Natural killer cell treated with Interleukin-12 subunit alpha and Interleukin-12 subunit beta and Interleukin-15 and Interleukin-18, amount 100 ng/mL, for 72 hours (primary cell): ENCODE data around the gene GNL3. TPM values are rescaled to one million over a fixed set of nuclear protein-coding genes. Genes with fewer than 3 reads are reported as not detected.
"Not testable (repeated sequence)": the region's sequence is repeated elsewhere in the genome, so short reads cannot be mapped to it uniquely, and the experiment has no call there.

Source experiments
- ATAC-seq, 2 donors: fragments of 150-1000 bp; cut with Tn5 transposase in 1 of 2; sonication (Bioruptor Pico), chemical (Tn5 transposase) in 1 of 2; 2 replicates each; pipeline ENCODE4 v1.10.0; 2021
- DNase-seq: peaks from one replicate; pipeline ENCODE4 v3.0.0; 2022; ENCODE audit warnings: low spot score
- H3K27ac Mint-ChIP-seq, 2 donors: 1 replicate in 1 of 2; 2 replicates in 1 of 2; pipeline ENCODE4 v1.8.0; 2022; ENCODE audit warnings: mixed read lengths in 2 of 2, mild to moderate bottlenecking in 1 of 2, moderate library complexity in 1 of 2
- H3K27me3 Mint-ChIP-seq, 2 donors: 1 replicate in 1 of 2; 2 replicates in 1 of 2; pipeline ENCODE4 v1.8.0; 2022; ENCODE audit warnings: mixed read lengths in 2 of 2
- H3K36me3 Mint-ChIP-seq: one replicate; pipeline ENCODE4 v1.8.0; 2022; ENCODE audit warnings: mixed read lengths
- H3K4me1 Mint-ChIP-seq, 2 donors: 1 replicate in 1 of 2; 2 replicates in 1 of 2; pipeline ENCODE4 v1.8.0; 2022; ENCODE audit warnings: low read depth in 2 of 2, mixed read lengths in 2 of 2, mild to moderate bottlenecking in 1 of 2
- H3K4me3 Mint-ChIP-seq: one replicate; pipeline ENCODE4 v1.8.0; 2022; ENCODE audit warnings: mixed read lengths
- H3K9me3 Mint-ChIP-seq: 2 replicates; pipeline ENCODE4 v1.8.0; 2022; ENCODE audit warnings: mixed read lengths
- total RNA-seq, 2 donors: library from RNA; stranded (reverse); gene quantifications; one replicate each; pipeline ENCODE4 v1.2.3, GENCODE V29; 2022

The GNL3 gene
- total RNA-seq, 2 donors from 2014 or later, result 153 to 225 TPM

DNA sequence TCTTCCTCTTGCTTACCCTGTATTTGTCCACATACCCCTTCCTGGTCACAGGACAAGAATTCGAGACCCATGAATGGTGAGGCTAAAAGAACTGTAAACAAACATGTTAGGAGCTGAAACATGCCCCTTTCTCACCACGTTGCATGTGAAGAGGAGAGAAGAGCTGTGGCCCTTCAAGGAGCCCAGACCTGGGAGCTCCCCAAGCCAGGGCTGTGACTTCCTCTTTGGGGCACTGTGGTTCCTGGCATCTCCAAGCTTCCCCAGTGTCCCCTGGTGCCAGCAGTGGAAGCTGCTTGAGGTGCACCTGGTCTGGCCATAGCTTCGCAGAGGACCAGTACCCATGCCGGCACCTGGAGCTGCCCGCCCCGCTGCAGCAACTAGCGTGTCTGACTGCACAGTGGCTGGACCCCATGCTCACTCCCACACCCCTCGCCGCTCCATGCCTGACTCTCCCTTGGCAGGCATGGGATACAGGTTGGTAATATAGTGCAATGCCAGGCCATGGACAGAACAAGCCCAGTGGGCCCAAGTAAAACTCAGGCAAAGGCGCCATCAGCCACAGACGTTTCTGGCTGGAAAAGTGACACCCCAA, 30.0 kb downstream of the GNL3 start:
- H3K9me3 Mint-ChIP-seq, result peaks cover 3% of the 10 kb centered on the region
- peaks cover 7 to 14% of the 10 kb centered on the region in 2 donors for H3K4me1 Mint-ChIP-seq
- H3K27ac Mint-ChIP-seq, result no peak overlapping the region
- H3K4me3 Mint-ChIP-seq, result no peak overlapping the region
- no peaks in the 10 kb centered on the region for H3K36me3 Mint-ChIP-seq
- H3K27me3 Mint-ChIP-seq, result no peaks in the 10 kb centered on the region
- DNase-seq (no peak), ATAC-seq (no peak)

DNA sequence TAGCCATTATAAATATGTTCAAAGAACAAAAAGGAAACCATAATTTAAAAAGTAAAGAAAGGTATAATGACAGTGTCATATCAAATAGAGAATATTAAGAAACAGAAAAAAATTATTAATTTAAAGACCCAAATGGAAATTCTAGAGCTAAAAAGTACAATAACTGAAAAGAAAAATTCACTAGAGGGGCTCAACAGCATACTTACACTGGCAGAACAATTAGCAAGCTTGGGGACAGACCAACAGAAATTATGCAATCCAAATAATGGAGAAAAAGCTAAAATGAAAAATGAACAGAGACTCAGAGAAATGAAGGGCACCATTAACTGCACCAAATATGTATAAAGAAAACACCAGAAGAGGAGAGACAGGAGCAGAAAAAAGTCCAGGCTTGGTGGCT, 33.8 kb downstream of the GNL3 start:
- no peaks in the 10 kb centered on the region for H3K36me3 Mint-ChIP-seq
- peak overlapping the region; percentile 43 to 86 for H3K27ac Mint-ChIP-seq

DNA sequence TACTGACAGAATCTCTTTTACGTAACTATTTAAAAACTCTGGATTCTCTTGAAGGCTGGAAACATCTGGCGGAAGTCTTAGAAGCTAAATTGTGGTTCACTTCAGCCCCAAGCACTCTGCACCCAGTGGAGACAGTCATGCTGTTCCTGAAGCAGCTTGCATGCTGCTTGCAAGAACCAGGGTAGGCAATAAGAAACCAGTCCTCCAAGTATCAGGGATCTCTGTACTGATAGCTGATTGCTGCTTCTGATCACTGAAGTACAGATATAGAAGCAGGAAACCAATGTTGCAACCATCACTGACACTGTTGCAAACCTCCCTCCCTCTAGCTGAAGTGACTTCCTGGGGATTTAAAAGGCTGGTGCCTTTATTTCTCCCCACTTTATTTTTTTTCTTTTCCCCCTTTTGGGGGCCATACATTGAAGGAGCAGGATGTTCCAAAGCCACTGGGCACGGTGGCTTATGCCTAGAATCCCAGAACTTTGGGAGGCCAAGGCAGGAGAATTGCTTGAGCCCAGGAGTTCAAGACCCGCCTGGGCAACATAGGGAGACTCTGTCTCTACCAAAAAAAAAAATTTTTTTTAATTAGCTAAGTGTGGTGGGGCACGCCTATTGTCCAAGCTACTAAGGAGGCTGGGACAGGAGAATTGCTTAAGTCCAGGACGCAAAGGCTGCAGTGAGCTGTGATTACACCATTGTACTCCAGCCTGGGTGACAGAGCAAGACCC, 35.3 kb downstream of the GNL3 start:
- DNase-seq (no peak), ATAC-seq (peak; percentile 78 to 84)
- Mint-ChIP-seq H3K27ac (peak overlapping the region; percentile 43 to 86), H3K27me3 (no peaks in the 10 kb centered on the region), H3K4me3 (peak overlapping the region; percentile 47), H3K36me3 (no peaks in the 10 kb centered on the region), H3K9me3 (peaks cover 3% of the 10 kb centered on the region), H3K4me1 (peaks cover 10 to 18% of the 10 kb centered on the region in 2 donors)

More for the DNA sequence above, 33.8 kb downstream of the GNL3 start:
- no peak overlapping the region for H3K4me3 Mint-ChIP-seq
- ATAC-seq (no peak), DNase-seq (no peak)
- H3K9me3 Mint-ChIP-seq, result peaks cover 3% of the 10 kb centered on the region
- H3K27me3 Mint-ChIP-seq, result no peaks in the 10 kb centered on the region
- H3K4me1 Mint-ChIP-seq, result peaks cover 10 to 18% of the 10 kb centered on the region in 2 donors

DNA sequence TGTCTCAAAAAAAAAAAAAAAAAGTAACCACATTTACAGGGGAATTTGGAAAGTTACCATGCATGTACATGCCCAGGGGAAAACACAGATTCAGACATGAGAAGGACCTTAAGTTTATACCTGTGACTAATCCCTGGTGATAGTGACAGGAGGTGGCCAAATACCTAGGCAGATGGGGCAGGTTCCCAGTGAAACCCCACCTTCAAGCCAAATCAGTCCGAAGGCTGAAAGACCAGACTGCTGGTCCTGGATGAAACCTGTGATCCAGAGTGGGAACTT, 35.8 kb downstream of the GNL3 start:
- Mint-ChIP-seq H3K36me3 (no peaks in the 10 kb centered on the region), H3K27ac (peak overlapping the region; percentile 43 to 86), H3K4me1 (peaks cover 10 to 18% of the 10 kb centered on the region in 2 donors), H3K4me3 (no peak overlapping the region), H3K27me3 (no peaks in the 10 kb centered on the region), H3K9me3 (peaks cover 3% of the 10 kb centered on the region)
- DNase-seq, result no peak
- ATAC-seq, result peak in 1 of 2 donors; percentile 11

DNA sequence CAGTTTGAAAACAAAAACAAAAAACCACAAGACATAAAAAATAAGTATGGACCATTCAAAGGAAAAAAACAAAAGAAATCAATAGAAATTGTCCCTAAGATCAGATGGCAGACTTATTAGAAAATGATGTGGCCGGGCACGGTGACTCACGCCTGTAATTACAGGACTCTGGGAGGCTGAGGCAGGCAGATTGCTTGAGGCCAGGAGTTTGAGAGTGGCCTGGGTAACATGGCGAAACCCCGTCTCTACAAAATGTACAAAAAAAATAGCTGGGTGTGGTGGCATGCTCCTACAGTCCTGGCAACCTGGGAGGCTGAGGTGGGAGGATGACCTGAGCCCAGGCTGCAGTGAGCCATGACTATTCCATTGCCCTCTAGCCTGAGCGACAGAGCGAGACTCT, 36.7 kb downstream of the GNL3 start:
- Mint-ChIP-seq H3K4me1 (peaks cover 10 to 18% of the 10 kb centered on the region in 2 donors), H3K27ac (peak overlapping the region in 1 of 2 donors; percentile 43), H3K36me3 (no peaks in the 10 kb centered on the region), H3K27me3 (no peaks in the 10 kb centered on the region), H3K4me3 (no peak overlapping the region), H3K9me3 (peaks cover 3% of the 10 kb centered on the region)
- DNase-seq, result no peak
- no peak for ATAC-seq

DNA sequence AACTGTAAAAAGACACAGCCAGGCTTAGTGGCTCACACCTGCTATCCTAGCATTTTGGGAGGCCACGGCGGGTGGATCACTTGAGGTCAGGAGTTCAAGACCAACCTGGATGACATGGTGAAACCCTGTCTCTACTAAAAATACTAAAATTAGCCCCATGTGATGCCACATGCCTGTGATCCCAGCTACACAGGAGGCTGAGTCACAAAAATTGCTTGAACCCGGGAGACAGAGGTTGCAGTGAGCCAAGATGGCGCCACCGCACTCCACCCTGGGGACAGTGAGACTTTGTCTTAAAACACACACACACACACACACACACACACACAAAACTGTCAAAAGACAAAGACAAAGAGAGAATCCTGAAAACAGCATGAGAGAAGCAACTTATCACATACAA, 38.1 kb downstream of the GNL3 start:
- Mint-ChIP-seq H3K27ac (no peak overlapping the region), H3K36me3 (peaks cover 3% of the 10 kb centered on the region), H3K4me1 (peaks cover 10 to 18% of the 10 kb centered on the region in 2 donors), H3K27me3 (no peaks in the 10 kb centered on the region), H3K9me3 (peaks cover 4% of the 10 kb centered on the region), H3K4me3 (no peak overlapping the region)
- ATAC-seq (no peak), DNase-seq (no peak)

DNA sequence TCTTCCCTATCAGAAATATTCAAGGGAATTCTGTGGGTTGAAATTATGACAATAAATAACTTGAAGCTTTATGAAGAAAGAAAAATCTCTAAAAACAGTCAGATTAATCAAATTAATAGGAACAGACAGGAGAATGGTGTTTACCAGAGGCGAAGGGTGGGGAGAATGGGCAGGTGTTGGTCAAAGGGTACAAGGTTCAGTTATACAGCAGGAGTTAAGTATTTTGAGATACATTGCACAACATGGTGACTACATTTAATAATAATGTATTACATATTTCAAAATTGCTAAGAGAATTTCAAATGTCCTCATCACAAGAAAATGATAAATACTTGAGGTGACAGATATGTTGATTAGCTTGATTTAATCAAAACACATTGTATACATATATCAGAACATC, 38.7 kb downstream of the GNL3 start:
- Mint-ChIP-seq H3K27me3 (no peaks in the 10 kb centered on the region), H3K4me1 (peaks cover 10 to 18% of the 10 kb centered on the region in 2 donors), H3K27ac (no peak overlapping the region), H3K4me3 (no peak overlapping the region), H3K36me3 (peaks cover 7% of the 10 kb centered on the region), H3K9me3 (peaks cover 6% of the 10 kb centered on the region)
- DNase-seq, result no peak
- no peak for ATAC-seq

DNA sequence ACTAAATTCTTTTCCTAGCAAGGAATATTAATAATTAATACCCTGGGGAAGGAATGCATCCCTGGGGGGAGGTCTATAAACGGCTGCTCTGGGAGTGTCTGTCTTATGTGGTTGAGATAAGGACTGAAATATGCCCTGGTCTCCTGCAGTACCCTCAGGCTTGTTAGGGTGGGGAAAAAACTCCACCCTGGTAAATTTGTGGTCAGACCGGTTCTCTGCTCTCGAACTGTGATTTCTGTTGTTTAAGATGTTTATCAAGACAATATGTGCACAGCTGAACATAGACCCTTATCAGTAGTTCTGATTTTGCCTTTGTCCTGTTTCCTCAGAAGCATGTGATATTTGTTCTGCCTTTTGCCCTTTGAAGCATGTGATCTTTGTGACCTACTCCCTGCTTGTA, 42.9 kb downstream of the GNL3 start:
- H3K36me3 Mint-ChIP-seq, result peaks cover 43% of the 10 kb centered on the region
- not testable (repeated sequence) for H3K4me1 Mint-ChIP-seq, H3K4me3 Mint-ChIP-seq, DNase-seq, H3K27me3 Mint-ChIP-seq, H3K9me3 Mint-ChIP-seq, H3K27ac Mint-ChIP-seq, ATAC-seq

DNA sequence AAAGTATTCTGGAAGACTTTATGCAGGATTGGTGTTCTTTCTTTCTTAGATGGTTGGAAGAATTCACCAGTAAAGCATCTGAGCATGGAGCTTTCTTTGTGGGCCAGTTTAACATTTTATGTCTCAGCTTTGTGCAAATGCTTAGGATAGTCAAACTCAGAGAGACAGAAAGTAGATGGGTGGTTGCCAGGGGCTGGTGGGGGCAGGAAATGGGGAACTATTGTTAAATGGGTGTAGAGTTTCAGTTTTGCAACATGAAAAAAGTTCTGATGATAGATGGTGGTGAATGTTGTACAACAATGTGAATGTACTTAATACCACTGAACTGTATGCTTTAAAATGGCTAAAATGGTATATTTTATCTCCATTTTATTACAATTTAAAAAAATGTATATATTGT, 44.8 kb downstream of the GNL3 start:
- Mint-ChIP-seq H3K9me3 (peaks cover 3% of the 10 kb centered on the region), H3K27me3 (no peaks in the 10 kb centered on the region), H3K36me3 (peaks cover 47% of the 10 kb centered on the region), H3K27ac (peak overlapping the region in 1 of 2 donors; percentile 13), H3K4me1 (peaks cover 8 to 9% of the 10 kb centered on the region in 2 donors), H3K4me3 (no peak overlapping the region)
- ATAC-seq, result no peak
- no peak for DNase-seq

DNA sequence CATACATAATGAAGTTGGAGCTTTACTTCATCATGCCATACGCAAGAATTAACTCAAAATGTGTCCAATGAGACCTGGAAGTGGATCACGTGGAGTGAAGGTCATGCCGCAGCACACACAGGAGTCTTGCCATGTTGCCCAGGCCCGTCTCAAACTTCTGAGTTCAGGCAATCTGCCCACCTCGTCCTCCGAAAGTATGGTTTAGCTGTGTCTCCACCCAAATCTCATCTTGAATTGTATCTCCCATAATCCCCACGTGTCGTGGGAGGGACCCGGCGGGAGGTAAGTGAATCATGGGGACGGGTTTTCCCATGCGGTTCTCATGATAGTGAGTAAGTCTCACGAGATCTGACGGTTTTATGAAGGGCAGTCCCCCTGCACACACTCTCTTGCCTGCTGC, 45.8 kb downstream of the GNL3 start:
- Mint-ChIP-seq H3K4me3 (no peak overlapping the region), H3K27ac (no peak overlapping the region), H3K9me3 (peaks cover 3% of the 10 kb centered on the region), H3K36me3 (peaks cover 50% of the 10 kb centered on the region), H3K4me1 (peaks cover 8 to 9% of the 10 kb centered on the region in 2 donors), H3K27me3 (no peaks in the 10 kb centered on the region)
- no peak for DNase-seq
- ATAC-seq, result no peak

DNA sequence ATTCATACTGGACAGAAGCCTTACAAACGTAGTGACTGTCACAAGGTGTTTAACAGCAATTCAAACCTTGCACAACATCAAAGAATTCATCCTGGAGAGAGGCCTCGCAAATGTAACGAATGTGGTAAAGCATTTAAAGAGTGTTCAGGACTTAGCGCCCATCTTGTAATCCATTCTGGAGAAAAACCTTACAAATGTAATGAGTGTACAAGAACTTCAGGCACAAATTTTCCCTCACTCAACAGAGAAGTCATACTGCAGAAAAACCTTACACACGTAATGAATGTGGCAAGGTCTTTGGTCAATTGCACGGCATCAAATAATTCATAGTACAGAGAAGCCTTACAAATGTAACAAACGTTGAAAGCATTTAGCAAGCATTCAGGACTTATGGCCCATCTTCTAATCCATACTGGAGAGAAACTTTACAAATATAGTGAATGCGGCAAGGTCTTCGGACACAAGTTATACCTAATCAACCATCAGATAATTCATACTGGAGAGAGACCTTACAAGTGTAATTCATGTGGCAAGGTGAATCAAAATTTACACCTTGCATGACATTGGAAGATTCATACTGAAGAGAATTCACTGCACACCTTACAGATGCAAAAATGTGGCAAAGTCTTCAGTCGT, 47.5 kb downstream of the GNL3 start:
- H3K4me3 Mint-ChIP-seq, result no peak overlapping the region
- ATAC-seq, result no peak
- peaks cover 8 to 9% of the 10 kb centered on the region in 2 donors for H3K4me1 Mint-ChIP-seq
- H3K27me3 Mint-ChIP-seq, result no peaks in the 10 kb centered on the region
- H3K9me3 Mint-ChIP-seq, result peaks cover 3% of the 10 kb centered on the region
- no peak for DNase-seq
- no peak overlapping the region for H3K27ac Mint-ChIP-seq
- peaks cover 50% of the 10 kb centered on the region for H3K36me3 Mint-ChIP-seq

DNA sequence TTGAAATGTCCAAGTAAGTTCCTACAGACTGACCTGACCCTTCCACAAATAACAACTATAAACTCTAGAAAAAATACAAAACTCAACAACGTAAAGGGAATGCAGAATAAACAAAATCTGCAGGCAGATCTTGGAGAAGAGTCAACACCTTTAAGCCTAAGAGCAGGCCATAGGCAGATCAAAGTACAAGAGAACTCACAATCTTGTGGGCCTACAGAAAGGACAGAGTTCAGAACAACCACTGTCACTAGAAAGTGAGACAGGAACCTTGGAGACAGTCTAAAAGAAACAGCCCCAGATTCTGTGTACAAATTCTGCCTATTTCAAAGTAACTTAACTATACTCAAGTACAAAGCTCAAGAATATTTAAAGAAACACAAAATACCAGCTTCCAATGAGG, 53.9 kb downstream of the GNL3 start:
- Mint-ChIP-seq H3K4me3 (no peak overlapping the region), H3K36me3 (peaks cover 11% of the 10 kb centered on the region), H3K27ac (no peak overlapping the region), H3K4me1 (no peaks in the 10 kb centered on the region), H3K9me3 (no peaks in the 10 kb centered on the region), H3K27me3 (no peaks in the 10 kb centered on the region)
- DNase-seq (no peak), ATAC-seq (no peak)

DNA sequence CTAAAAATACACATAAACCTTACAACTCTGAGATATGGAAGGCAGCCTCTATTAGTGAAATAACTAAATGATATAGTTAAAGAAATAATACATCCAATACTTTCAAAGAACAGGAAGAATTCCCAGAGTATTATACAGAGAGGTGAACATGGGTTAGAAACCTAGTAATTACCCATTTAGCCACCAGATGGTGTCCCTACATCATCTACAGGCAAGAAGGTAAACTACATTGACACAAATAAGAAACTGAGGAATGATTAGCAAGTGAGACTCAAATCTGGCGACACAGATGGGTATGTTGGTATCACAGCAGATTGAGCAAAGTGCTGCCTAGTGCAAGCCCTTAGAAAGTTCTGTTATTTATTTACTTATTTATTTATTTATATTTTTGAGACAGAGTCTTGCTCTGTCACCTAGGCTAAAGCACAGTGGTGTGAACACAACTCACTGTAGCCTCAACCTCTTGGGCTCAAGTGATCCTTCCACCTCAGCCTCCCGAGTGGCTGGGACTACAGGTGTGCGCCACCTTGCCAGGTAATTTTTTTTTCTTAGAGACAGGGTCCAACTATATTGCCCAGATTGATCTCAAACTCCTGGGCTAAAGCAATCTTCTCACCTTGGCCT, 56.7 kb downstream of the GNL3 start:
- no peaks in the 10 kb centered on the region for H3K27me3 Mint-ChIP-seq
- H3K9me3 Mint-ChIP-seq, result no peaks in the 10 kb centered on the region
- peaks cover 12% of the 10 kb centered on the region for H3K36me3 Mint-ChIP-seq
- no peak for ATAC-seq
- no peak overlapping the region for H3K4me3 Mint-ChIP-seq
- no peaks in the 10 kb centered on the region for H3K4me1 Mint-ChIP-seq
- no peak overlapping the region for H3K27ac Mint-ChIP-seq
- DNase-seq, result no peak

DNA sequence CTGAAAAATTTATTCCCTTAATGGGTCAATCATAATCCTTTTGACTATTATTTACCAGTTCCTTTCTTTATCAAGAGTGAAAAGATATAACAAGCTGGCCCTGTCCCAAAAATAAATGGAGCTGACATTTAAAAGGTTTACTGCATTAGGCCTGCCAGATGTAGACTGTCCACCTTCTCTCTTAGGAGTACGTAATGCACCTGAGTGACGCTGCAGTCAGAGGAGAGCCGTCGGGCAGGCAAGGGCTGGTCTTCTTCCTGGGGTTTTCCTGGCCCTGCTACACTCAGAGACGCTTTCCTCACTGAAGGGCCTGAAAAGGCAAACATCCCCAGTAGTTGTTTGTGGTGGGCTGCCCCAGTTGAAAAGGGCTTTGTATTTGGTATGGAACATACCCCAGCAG, 57.3 kb downstream of the GNL3 start:
- H3K27ac Mint-ChIP-seq, result no peak overlapping the region
- no peak for ATAC-seq
- no peaks in the 10 kb centered on the region for H3K9me3 Mint-ChIP-seq
- no peak overlapping the region for H3K4me3 Mint-ChIP-seq
- no peaks in the 10 kb centered on the region for H3K4me1 Mint-ChIP-seq
- DNase-seq, result no peak
- peaks cover 12% of the 10 kb centered on the region for H3K36me3 Mint-ChIP-seq
- no peaks in the 10 kb centered on the region for H3K27me3 Mint-ChIP-seq
